Neural cell (in vitro differentiated cells): ENCODE measurements around the gene SLC27A2. TPM values are rescaled to one million over a fixed set of nuclear protein-coding genes. Genes with fewer than 3 reads are reported as not detected.

Experiments
- H2AFZ ChIP-seq: fragments of 200-600, 300-800 bp; sonication (generic), shearing (Covaris generic); 2 replicates; pipeline ENCODE4 v1.6.0; 2014; ENCODE audit warnings: low read depth, mild to moderate bottlenecking, antibody characterized with exemption, low read length, moderate library complexity
- H3F3A ChIP-seq: fragments of 200-600 bp; shearing (Covaris generic); 2 replicates; pipeline ENCODE4 v1.6.1; 2016; ENCODE audit warnings: mild to moderate bottlenecking, moderate library complexity, mixed read lengths, antibody characterized with exemption, low read length; ENCODE audit not compliant: insufficient read depth, poor library complexity, severe bottlenecking
- H3K27ac ChIP-seq: fragments of 200-600, 300-800 bp; sonication (generic), shearing (Covaris generic); 2 replicates; pipeline ENCODE4 v1.5.1; 2014; ENCODE audit warnings: mild to moderate bottlenecking, low read length, moderate library complexity
- H3K27me3 ChIP-seq: fragments of 300-800, 200-600 bp; sonication (generic), shearing (Covaris generic); 2 replicates; pipeline ENCODE4 v1.6.0; 2014; ENCODE audit warnings: mild to moderate bottlenecking, low read depth, low read length, moderate library complexity; ENCODE audit not compliant: insufficient read depth
- H3K36me3 ChIP-seq: fragments of 300-800, 200-600 bp; sonication (generic), shearing (Covaris generic); 2 replicates; pipeline ENCODE4 v1.5.1; 2014; ENCODE audit warnings: mild to moderate bottlenecking, antibody characterized with exemption, low read length, moderate library complexity; ENCODE audit not compliant: insufficient read depth
- H3K4me2 ChIP-seq: fragments of 300-800, 200-600 bp; sonication (generic), shearing (Covaris generic); 2 replicates; pipeline ENCODE4 v1.6.0; 2014; ENCODE audit warnings: mild to moderate bottlenecking, low read length
- H3K4me3 ChIP-seq: fragments of 300-800, 200-600 bp; sonication (generic), shearing (Covaris generic); 2 replicates; pipeline ENCODE4 v1.5.1; 2014; ENCODE audit warnings: mild to moderate bottlenecking, low read length, moderate library complexity
- H3K79me2 ChIP-seq: fragments of 200-600 bp; shearing (Covaris generic); replicated peaks from 2 replicates; pipeline ENCODE4 v1.6.0; 2014; ENCODE audit warnings: mild to moderate bottlenecking, low read length, moderate library complexity; ENCODE audit not compliant: insufficient read depth
- H3K9ac ChIP-seq: fragments of 300-800, 200-600 bp; sonication (generic), shearing (Covaris generic); 2 replicates; pipeline ENCODE4 v1.6.1; 2016; ENCODE audit warnings: mild to moderate bottlenecking, low read length, mixed read lengths
- H3K9me2 ChIP-seq: fragments of 200-600 bp; shearing (Covaris generic); 2 replicates; pipeline ENCODE4 v1.6.1; 2016; ENCODE audit warnings: mild to moderate bottlenecking, low read length, mixed read lengths; ENCODE audit not compliant: insufficient read depth
- H3K9me3 ChIP-seq: fragments of 200-600, 300-800 bp; sonication (generic), shearing (Covaris generic); 2 replicates; pipeline ENCODE4 v1.6.1; 2016; ENCODE audit warnings: mild to moderate bottlenecking, mixed run types, low read length, moderate library complexity, mixed read lengths
- H4K20me1 ChIP-seq: fragments of 200-600 bp; shearing (Covaris generic); 2 replicates; pipeline ENCODE4 v1.6.1; 2016; ENCODE audit warnings: mild to moderate bottlenecking, mixed run types; ENCODE audit not compliant: insufficient read depth
- CTCF ChIP-seq: fragments of 450-650 bp; IDR thresholded peaks from 2 replicates; pipeline ENCODE4 v1.5.1; 2014; ENCODE audit warnings: antibody characterized with exemption, mild to moderate bottlenecking, moderate library complexity; ENCODE audit not compliant: poor library complexity, severe bottlenecking
- EP300 ChIP-seq: fragments of 450-650 bp; conservative IDR thresholded peaks from 2 replicates; pipeline ENCODE4 v1.6.1; 2014; ENCODE audit warnings: antibody characterized with exemption, mild to moderate bottlenecking, moderate library complexity; ENCODE audit not compliant: poor library complexity, severe bottlenecking
- EZH2 ChIP-seq: fragments of 200-600, 300-800 bp; shearing (Covaris generic), sonication (generic); IDR thresholded peaks from 2 replicates; pipeline ENCODE4 v1.6.1; 2014; ENCODE audit warnings: antibody characterized with exemption, low read length, borderline replicate concordance, mild to moderate bottlenecking; ENCODE audit not compliant: insufficient read depth, poor library complexity, severe bottlenecking
- MXI1 ChIP-seq: fragments of 450-650 bp; conservative IDR thresholded peaks from 2 replicates; pipeline ENCODE4 v1.6.1; 2014; ENCODE audit warnings: antibody characterized with exemption, mild to moderate bottlenecking; ENCODE audit not compliant: poor library complexity, severe bottlenecking
- POLR2AphosphoS5 ChIP-seq: IDR thresholded peaks from 2 replicates; pipeline ENCODE4 v1.6.1; 2012
- RAD21 ChIP-seq: fragments of 450-650 bp; conservative IDR thresholded peaks from 2 replicates; pipeline ENCODE4 v1.6.1; 2014; ENCODE audit warnings: antibody characterized with exemption, mild to moderate bottlenecking, moderate library complexity
- REST ChIP-seq: IDR thresholded peaks from 2 replicates; pipeline ENCODE4 v1.6.1; 2012; ENCODE audit warnings: borderline replicate concordance
- SMC3 ChIP-seq: fragments of 450-650 bp; conservative IDR thresholded peaks from 2 replicates; pipeline ENCODE4 v1.6.1; 2014; ENCODE audit warnings: antibody characterized with exemption, mild to moderate bottlenecking, moderate library complexity; ENCODE audit not compliant: poor library complexity
- TAF1 ChIP-seq: IDR thresholded peaks from 2 replicates; pipeline ENCODE4 v1.6.1; 2012; ENCODE audit warnings: low read depth
- polyA plus RNA-seq: library from polyadenylated mRNA; depleted of rRNA; stranded (reverse); fragments of >200 nt; gene quantifications from 2 replicates; pipeline ENCODE4 v1.2.3, GENCODE V29; 2014

Gene SLC27A2
- polyA plus RNA-seq, 1 donor from 2014 or later, result 3.5 TPM

- H3K9me3 ChIP-seq, result no peaks in the 10 kb centered on the region
- no peak overlapping the region for H3K4me2 ChIP-seq
- H3K27ac ChIP-seq, result no peak overlapping the region
- H3F3A ChIP-seq, result no peaks in the 10 kb centered on the region
- H3K27me3 ChIP-seq, result no peaks in the 10 kb centered on the region
- TF ChIP-seq MXI1 (no peak), RAD21 (no peak), EZH2 (no peak), REST (no peak), SMC3 (no peak), EP300 (no peak), POLR2AphosphoS5 (no peak), TAF1 (no peak), CTCF (no peak)
- no peaks in the 10 kb centered on the region for H4K20me1 ChIP-seq
- no peak overlapping the region for H3K4me3 ChIP-seq
- no peak overlapping the region for H3K9ac ChIP-seq
- H3K9me2 ChIP-seq, result no peaks in the 10 kb centered on the region
- H2AFZ ChIP-seq, result no peak overlapping the region
- H3K79me2 ChIP-seq, result no peaks in the 10 kb centered on the region
- no peaks in the 10 kb centered on the region for H3K36me3 ChIP-seq
Measured at GRCh38 chr15:50150349-50150748, 31.6 kb upstream of the SLC27A2 start.

- Histone ChIP-seq H3K36me3 (no peaks in the 10 kb centered on the region), H3K4me3 (no peak overlapping the region), H3K4me2 (no peak overlapping the region), H4K20me1 (no peaks in the 10 kb centered on the region), H3K9ac (no peak overlapping the region), H2AFZ (no peak overlapping the region), H3K27ac (no peak overlapping the region), H3F3A (no peaks in the 10 kb centered on the region), H3K9me3 (no peaks in the 10 kb centered on the region), H3K27me3 (no peaks in the 10 kb centered on the region), H3K79me2 (no peaks in the 10 kb centered on the region), H3K9me2 (no peaks in the 10 kb centered on the region)
- TF ChIP-seq POLR2AphosphoS5 (no peak), RAD21 (no peak), EZH2 (no peak), EP300 (no peak)
Measured at GRCh38 chr15:50150851-50151250, 31.1 kb upstream of the SLC27A2 start.
